Neural cell (in vitro differentiated cells): ENCODE measurements around the gene PER2. TPM values are rescaled to one million over a fixed set of nuclear protein-coding genes. Genes with fewer than 3 reads are reported as not detected.

Experiments
- H2AFZ ChIP-seq: fragments of 200-600, 300-800 bp; sonication (generic), shearing (Covaris generic); 2 replicates; pipeline ENCODE4 v1.6.0; 2014; ENCODE audit warnings: low read depth, mild to moderate bottlenecking, antibody characterized with exemption, low read length, moderate library complexity
- H3F3A ChIP-seq: fragments of 200-600 bp; shearing (Covaris generic); 2 replicates; pipeline ENCODE4 v1.6.1; 2016; ENCODE audit warnings: mild to moderate bottlenecking, moderate library complexity, mixed read lengths, antibody characterized with exemption, low read length; ENCODE audit not compliant: insufficient read depth, poor library complexity, severe bottlenecking
- H3K27ac ChIP-seq: fragments of 200-600, 300-800 bp; sonication (generic), shearing (Covaris generic); 2 replicates; pipeline ENCODE4 v1.5.1; 2014; ENCODE audit warnings: mild to moderate bottlenecking, low read length, moderate library complexity
- H3K27me3 ChIP-seq: fragments of 300-800, 200-600 bp; sonication (generic), shearing (Covaris generic); 2 replicates; pipeline ENCODE4 v1.6.0; 2014; ENCODE audit warnings: mild to moderate bottlenecking, low read depth, low read length, moderate library complexity; ENCODE audit not compliant: insufficient read depth
- H3K36me3 ChIP-seq: fragments of 300-800, 200-600 bp; sonication (generic), shearing (Covaris generic); 2 replicates; pipeline ENCODE4 v1.5.1; 2014; ENCODE audit warnings: mild to moderate bottlenecking, antibody characterized with exemption, low read length, moderate library complexity; ENCODE audit not compliant: insufficient read depth
- H3K4me2 ChIP-seq: fragments of 300-800, 200-600 bp; sonication (generic), shearing (Covaris generic); 2 replicates; pipeline ENCODE4 v1.6.0; 2014; ENCODE audit warnings: mild to moderate bottlenecking, low read length
- H3K4me3 ChIP-seq: fragments of 300-800, 200-600 bp; sonication (generic), shearing (Covaris generic); 2 replicates; pipeline ENCODE4 v1.5.1; 2014; ENCODE audit warnings: mild to moderate bottlenecking, low read length, moderate library complexity
- H3K79me2 ChIP-seq: fragments of 200-600 bp; shearing (Covaris generic); replicated peaks from 2 replicates; pipeline ENCODE4 v1.6.0; 2014; ENCODE audit warnings: mild to moderate bottlenecking, low read length, moderate library complexity; ENCODE audit not compliant: insufficient read depth
- H3K9ac ChIP-seq: fragments of 300-800, 200-600 bp; sonication (generic), shearing (Covaris generic); 2 replicates; pipeline ENCODE4 v1.6.1; 2016; ENCODE audit warnings: mild to moderate bottlenecking, low read length, mixed read lengths
- H3K9me2 ChIP-seq: fragments of 200-600 bp; shearing (Covaris generic); 2 replicates; pipeline ENCODE4 v1.6.1; 2016; ENCODE audit warnings: mild to moderate bottlenecking, low read length, mixed read lengths; ENCODE audit not compliant: insufficient read depth
- H3K9me3 ChIP-seq: fragments of 200-600, 300-800 bp; sonication (generic), shearing (Covaris generic); 2 replicates; pipeline ENCODE4 v1.6.1; 2016; ENCODE audit warnings: mild to moderate bottlenecking, mixed run types, low read length, moderate library complexity, mixed read lengths
- H4K20me1 ChIP-seq: fragments of 200-600 bp; shearing (Covaris generic); 2 replicates; pipeline ENCODE4 v1.6.1; 2016; ENCODE audit warnings: mild to moderate bottlenecking, mixed run types; ENCODE audit not compliant: insufficient read depth
- EP300 ChIP-seq: fragments of 450-650 bp; conservative IDR thresholded peaks from 2 replicates; pipeline ENCODE4 v1.6.1; 2014; ENCODE audit warnings: antibody characterized with exemption, mild to moderate bottlenecking, moderate library complexity; ENCODE audit not compliant: poor library complexity, severe bottlenecking
- EZH2 ChIP-seq: fragments of 200-600, 300-800 bp; shearing (Covaris generic), sonication (generic); IDR thresholded peaks from 2 replicates; pipeline ENCODE4 v1.6.1; 2014; ENCODE audit warnings: antibody characterized with exemption, low read length, borderline replicate concordance, mild to moderate bottlenecking; ENCODE audit not compliant: insufficient read depth, poor library complexity, severe bottlenecking
- MXI1 ChIP-seq: fragments of 450-650 bp; conservative IDR thresholded peaks from 2 replicates; pipeline ENCODE4 v1.6.1; 2014; ENCODE audit warnings: antibody characterized with exemption, mild to moderate bottlenecking; ENCODE audit not compliant: poor library complexity, severe bottlenecking
- POLR2AphosphoS5 ChIP-seq: IDR thresholded peaks from 2 replicates; pipeline ENCODE4 v1.6.1; 2012
- RAD21 ChIP-seq: fragments of 450-650 bp; conservative IDR thresholded peaks from 2 replicates; pipeline ENCODE4 v1.6.1; 2014; ENCODE audit warnings: antibody characterized with exemption, mild to moderate bottlenecking, moderate library complexity
- REST ChIP-seq: IDR thresholded peaks from 2 replicates; pipeline ENCODE4 v1.6.1; 2012; ENCODE audit warnings: borderline replicate concordance
- SMC3 ChIP-seq: fragments of 450-650 bp; conservative IDR thresholded peaks from 2 replicates; pipeline ENCODE4 v1.6.1; 2014; ENCODE audit warnings: antibody characterized with exemption, mild to moderate bottlenecking, moderate library complexity; ENCODE audit not compliant: poor library complexity
- TAF1 ChIP-seq: IDR thresholded peaks from 2 replicates; pipeline ENCODE4 v1.6.1; 2012; ENCODE audit warnings: low read depth
- polyA plus RNA-seq: library from polyadenylated mRNA; depleted of rRNA; stranded (reverse); fragments of >200 nt; gene quantifications from 2 replicates; pipeline ENCODE4 v1.2.3, GENCODE V29; 2014
- TF ChIP-seq, protein P1 (sequence below): fragments of 450-650 bp; IDR thresholded peaks from 2 replicates; pipeline ENCODE4 v1.5.1; 2014; ENCODE audit warnings: antibody characterized with exemption, mild to moderate bottlenecking, moderate library complexity; ENCODE audit not compliant: poor library complexity, severe bottlenecking

The PER2 gene
- polyA plus RNA-seq, 1 donor from 2014 or later = 3.2 TPM

DNA sequence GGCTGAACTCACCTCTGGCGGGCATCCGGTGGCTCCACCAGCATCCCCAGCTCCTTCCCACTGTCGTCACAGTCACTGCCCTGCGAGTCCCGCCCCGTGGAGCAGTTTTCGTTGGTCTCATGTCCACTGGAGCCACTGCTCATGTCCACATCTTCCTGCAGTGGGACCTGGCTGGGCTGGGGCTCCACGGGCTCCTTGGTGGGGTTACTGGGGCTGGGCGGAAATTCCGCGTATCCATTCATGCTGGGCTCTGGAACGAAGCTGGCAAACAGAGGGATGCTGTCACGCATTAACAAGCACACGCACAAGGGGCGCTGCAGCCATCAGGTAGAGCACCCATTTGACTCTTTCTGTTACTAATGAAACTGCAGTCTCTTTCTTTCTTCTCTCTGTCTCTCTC lies 10.7 kb downstream of the PER2 start:
- no peaks in the 10 kb centered on the region for H4K20me1 ChIP-seq

DNA sequence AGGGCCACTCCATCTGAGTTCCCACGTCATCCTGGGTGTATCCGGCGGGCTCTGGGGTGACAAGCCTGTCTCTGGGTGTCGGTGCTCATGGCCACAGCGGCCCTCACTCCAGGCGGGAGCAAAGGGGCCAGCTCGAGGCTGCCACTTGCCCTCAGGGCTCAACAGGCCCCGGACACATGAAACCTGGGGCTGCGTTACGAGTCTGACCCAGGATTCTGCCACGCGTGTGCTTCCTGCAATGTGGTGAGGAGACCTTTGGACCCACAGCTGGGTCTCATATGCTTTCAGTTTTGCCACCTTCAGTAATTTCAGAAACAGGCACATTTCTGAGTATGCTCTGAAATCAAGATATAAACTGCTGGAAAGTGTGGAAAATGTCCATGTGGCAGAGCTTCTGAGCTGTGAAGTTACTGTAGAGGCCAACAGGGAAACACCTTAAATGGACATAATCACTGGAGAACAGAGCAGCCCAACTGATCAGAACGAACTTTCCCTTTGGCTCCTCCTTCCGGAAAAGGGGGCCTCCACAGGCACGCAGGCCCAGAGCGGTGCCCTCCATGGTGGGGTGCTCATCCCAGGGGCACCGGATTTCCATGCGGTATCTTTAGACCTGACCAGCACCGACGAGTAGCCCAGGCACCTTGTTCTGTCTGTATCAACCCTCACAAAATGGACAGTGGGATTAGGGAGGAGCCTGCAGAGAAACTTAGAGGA lies 14.1 kb downstream of the PER2 start:
- no peaks in the 10 kb centered on the region for H3K79me2 ChIP-seq
- H3K36me3 ChIP-seq = no peaks in the 10 kb centered on the region
- no peaks in the 10 kb centered on the region for H4K20me1 ChIP-seq
- no peaks in the 10 kb centered on the region for H3F3A ChIP-seq
- H3K4me3 ChIP-seq = no peak overlapping the region
- H3K9me2 ChIP-seq = no peaks in the 10 kb centered on the region
- no peaks in the 10 kb centered on the region for H3K27me3 ChIP-seq
- H2AFZ ChIP-seq = no peak overlapping the region
- no peak overlapping the region for H3K4me2 ChIP-seq
- H3K9me3 ChIP-seq = no peaks in the 10 kb centered on the region
- H3K9ac ChIP-seq = no peak overlapping the region
- no peak overlapping the region for H3K27ac ChIP-seq
- TF ChIP-seq REST (no peak), POLR2AphosphoS5 (no peak), MXI1 (no peak), SMC3 (no peak), EZH2 (no peak), EP300 (no peak)

More for the DNA sequence above, 10.7 kb downstream of the PER2 start:
- H3F3A ChIP-seq = no peaks in the 10 kb centered on the region
- TF ChIP-seq SMC3 = no peak
- TF ChIP-seq REST = no peak
- no peak for TF ChIP-seq MXI1
- TF ChIP-seq EZH2 = no peak
- TF ChIP-seq RAD21 = no peak
- TF ChIP-seq, protein P1, sequence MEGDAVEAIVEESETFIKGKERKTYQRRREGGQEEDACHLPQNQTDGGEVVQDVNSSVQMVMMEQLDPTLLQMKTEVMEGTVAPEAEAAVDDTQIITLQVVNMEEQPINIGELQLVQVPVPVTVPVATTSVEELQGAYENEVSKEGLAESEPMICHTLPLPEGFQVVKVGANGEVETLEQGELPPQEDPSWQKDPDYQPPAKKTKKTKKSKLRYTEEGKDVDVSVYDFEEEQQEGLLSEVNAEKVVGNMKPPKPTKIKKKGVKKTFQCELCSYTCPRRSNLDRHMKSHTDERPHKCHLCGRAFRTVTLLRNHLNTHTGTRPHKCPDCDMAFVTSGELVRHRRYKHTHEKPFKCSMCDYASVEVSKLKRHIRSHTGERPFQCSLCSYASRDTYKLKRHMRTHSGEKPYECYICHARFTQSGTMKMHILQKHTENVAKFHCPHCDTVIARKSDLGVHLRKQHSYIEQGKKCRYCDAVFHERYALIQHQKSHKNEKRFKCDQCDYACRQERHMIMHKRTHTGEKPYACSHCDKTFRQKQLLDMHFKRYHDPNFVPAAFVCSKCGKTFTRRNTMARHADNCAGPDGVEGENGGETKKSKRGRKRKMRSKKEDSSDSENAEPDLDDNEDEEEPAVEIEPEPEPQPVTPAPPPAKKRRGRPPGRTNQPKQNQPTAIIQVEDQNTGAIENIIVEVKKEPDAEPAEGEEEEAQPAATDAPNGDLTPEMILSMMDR = peak; percentile 26
- TF ChIP-seq EP300 = no peak
- TF ChIP-seq TAF1 = no peak
- no peak for TF ChIP-seq POLR2AphosphoS5
- H2AFZ ChIP-seq = no peak overlapping the region
- no peak overlapping the region for H3K4me2 ChIP-seq
- no peaks in the 10 kb centered on the region for H3K36me3 ChIP-seq
- no peaks in the 10 kb centered on the region for H3K27me3 ChIP-seq
- no peak overlapping the region for H3K9ac ChIP-seq
- no peaks in the 10 kb centered on the region for H3K79me2 ChIP-seq
- no peaks in the 10 kb centered on the region for H3K9me2 ChIP-seq
- no peak overlapping the region for H3K27ac ChIP-seq
- H3K9me3 ChIP-seq = no peaks in the 10 kb centered on the region
- no peak overlapping the region for H3K4me3 ChIP-seq
